Measurements from ENCODE around the gene DDX49. TPM values are rescaled to one million over a fixed set of nuclear protein-coding genes. Genes with fewer than 3 reads are reported as not detected.
A peak's percentile ranks its signal among the peaks of the same experiment; 100 is the strongest.

Gene DDX49
- total RNA-seq, 1 experiment from 2014 or later, result 51.9 TPM

- no peaks in the 10 kb centered on the region for H3K9me3 ChIP-seq (ENCODE audit: control insufficient read depth in 1 of 2, insufficient read depth in 1 of 2, low read depth in 1 of 2, low read length in 2 of 2)
- ATAC-seq, result peak; percentile 55
- H4K20me1 ChIP-seq (ENCODE audit: insufficient read depth), result no peaks in the 10 kb centered on the region
- H3K9me2 ChIP-seq (ENCODE audit: insufficient read depth), result no peaks in the 10 kb centered on the region
- ChIA-PET CTCF (interaction anchor here (1.0 kb wide), 1 partner anchor 46 kb away, joined by 4 read pairs; no protein-coding TSS in a partner anchor), POLR2A (no interaction called here), RAD21 (ENCODE audit: low non-redundant PET in 1 of 2, low total read pairs in 2 of 2, uncharacterized antibody in 2 of 2, unreplicated experiment in 2 of 2) (interaction anchor here in 1 of 2 experiments (1.6 kb wide), 1 partner anchor 47 kb away, joined by 4 read pairs; no protein-coding TSS in a partner anchor)
- DNase-seq (ENCODE audit: low read depth, low spot score), result no peak
- TF ChIP-seq CEBPB (IDR thresholded peaks at IDR 0.05; ENCODE audit: low read depth) (no peak), MAX (IDR thresholded peaks at IDR 0.05) (peak; percentile 34; the same call in 1 of the 2 replicates), SIN3A (IDR thresholded peaks at IDR 0.05; ENCODE audit: low read depth) (no peak), ATF3 (IDR thresholded peaks at IDR 0.05) (no peak), YY1 (IDR thresholded peaks at IDR 0.05; ENCODE audit: extremely low read depth, insufficient replicate concordance, low read depth, low read length) (no peak), SP1 (IDR thresholded peaks at IDR 0.05; ENCODE audit: low read depth) (peak; percentile 61), ELF1 (IDR thresholded peaks at IDR 0.05; ENCODE audit: borderline replicate concordance, low read depth) (no peak), SRF (IDR thresholded peaks at IDR 0.05; ENCODE audit: low read depth) (no peak), ZFX (IDR thresholded peaks at IDR 0.05) (no peak), CTCF (IDR thresholded peaks at IDR 0.05 in 2 of 3, conservative IDR thresholded peaks at IDR 0.05 in 1 of 3; ENCODE audit: borderline replicate concordance in 1 of 3, insufficient read depth in 1 of 3, low read depth in 2 of 3, low read length in 2 of 3) (no peak), ZNF274 (IDR thresholded peaks at IDR 0.05; ENCODE audit: low read depth, low read length) (no peak), EZH2phosphoT487 (IDR thresholded peaks at IDR 0.05; ENCODE audit: borderline replicate concordance) (no peak), POLR2AphosphoS5 (IDR thresholded peaks at IDR 0.05; ENCODE audit: low read depth, low read length) (peak; percentile 58), FOSL1 (IDR thresholded peaks at IDR 0.05; ENCODE audit: low read depth) (peak; percentile 63), REST (IDR thresholded peaks at IDR 0.05; ENCODE audit: low read depth) (no peak)
- peaks cover 0 to 8% of the 10 kb centered on the region in 2 experiments; a peak in 2 of 4 replicates for H3K36me3 ChIP-seq (ENCODE audit: control insufficient read depth in 1 of 2, insufficient read depth in 2 of 2, low read length in 2 of 2)
- H3K4me1 ChIP-seq (ENCODE audit: control insufficient read depth in 1 of 2, insufficient read depth in 2 of 2, low read length in 2 of 2), result peaks cover 10 to 35% of the 10 kb centered on the region in 2 experiments
- TSS peak; percentile 48 for BruUV-seq (replicated peaks)
- peaks cover 9% of the 10 kb centered on the region; the same call in 1 of the 2 replicates for H3K79me2 ChIP-seq (ENCODE audit: insufficient read depth, low read length)
- no peaks in the 10 kb centered on the region for H3K27me3 ChIP-seq (ENCODE audit: insufficient read depth, low read length)
- H3K27ac ChIP-seq (ENCODE audit: low read depth, low read length), result peak overlapping the region; percentile 91
- intact Hi-C loops (cut with micrococcal nuclease), result loop anchor here (2.0 kb wide), 1 partner anchor 47 kb away; no protein-coding TSS in a partner anchor
- peak overlapping the region; percentile 77 to 79 for H3K4me3 ChIP-seq (replicated peaks in 1 of 2; ENCODE audit: low read depth in 1 of 2, low read length in 2 of 2)
- H2AFZ ChIP-seq (ENCODE audit: low read depth, low read length, poor library complexity, severe bottlenecking), result no peak overlapping the region
- peak overlapping the region; percentile 94 for H3K4me2 ChIP-seq (ENCODE audit: low read length)
- H3K9ac ChIP-seq (ENCODE audit: low read length), result peak overlapping the region; percentile 82
Measured at GRCh38 chr19:18939922-18940768, 20.6 kb downstream of the DDX49 start.

Data from HCT116 (cell line).